ENCODE measurements around the gene MLEC. TPM values are rescaled to one million over a fixed set of nuclear protein-coding genes. Genes with fewer than 3 reads are reported as not detected.

MLEC gene
- total RNA-seq, 1 experiment from 2014 or later = 84.6 TPM

DNA sequence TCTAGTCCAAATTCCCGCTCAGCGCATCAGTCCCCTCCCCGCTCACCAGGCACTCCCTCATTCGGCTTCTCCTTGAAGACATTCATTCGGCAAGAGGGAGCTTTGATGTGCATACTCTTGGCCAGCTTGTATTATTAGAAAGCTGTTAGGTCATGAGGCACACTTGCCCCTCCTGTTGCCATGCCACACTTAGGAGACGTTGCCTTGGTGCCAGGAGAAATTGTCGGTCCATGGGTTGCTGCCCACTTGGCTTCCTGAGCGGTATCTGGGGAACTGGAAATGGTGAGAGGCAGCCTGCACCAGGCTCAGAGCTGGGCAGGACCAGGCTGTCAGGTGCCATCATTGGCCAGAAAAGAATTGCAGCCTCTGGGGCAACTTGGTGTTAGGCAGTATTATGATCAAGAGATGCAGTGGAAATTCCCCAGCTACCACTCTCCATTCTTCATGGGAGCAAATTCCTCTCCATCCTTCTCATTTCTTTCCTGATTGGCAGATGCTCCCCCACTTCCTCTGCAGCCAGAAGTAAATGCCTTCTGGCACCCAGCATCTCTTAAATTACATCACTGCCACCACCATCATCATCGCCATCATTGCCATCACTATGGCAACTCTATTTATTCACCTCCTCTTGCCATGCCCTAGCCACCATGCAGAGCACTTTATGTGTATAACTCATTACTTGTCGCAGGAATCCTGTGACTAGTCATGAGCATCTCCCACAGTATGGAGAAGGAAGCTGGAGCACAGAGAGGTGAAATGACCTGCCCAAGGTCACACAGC lies 34.1 kb upstream of the MLEC start:
- no peak overlapping the region for H3K27ac ChIP-seq
- no peak for DNase-seq (ENCODE audit: low read depth in 1 of 2, low spot score in 2 of 2)

DNA sequence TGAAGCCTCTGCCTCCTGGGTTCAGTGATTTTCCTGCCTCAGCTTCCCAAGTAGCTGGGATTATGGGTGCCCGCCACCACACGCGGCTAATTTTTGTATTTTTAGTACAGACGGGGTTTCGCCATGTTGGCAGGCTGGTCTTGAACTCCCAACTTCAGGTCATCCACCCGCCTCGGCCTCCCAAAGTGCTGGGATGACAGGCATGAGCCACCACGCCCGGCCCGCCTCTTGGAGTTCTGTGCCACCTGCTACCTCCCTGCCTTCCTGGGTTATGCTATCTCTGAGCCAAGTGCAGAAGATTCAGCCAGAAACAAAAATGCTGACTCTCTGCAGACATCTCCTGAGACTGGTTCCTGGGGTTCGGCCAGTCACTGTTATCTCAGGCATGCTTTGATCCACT lies 33.3 kb upstream of the MLEC start:
- H3K4me1 ChIP-seq (replicated peaks) = peaks cover 15% of the 10 kb centered on the region
- H3K27me3 ChIP-seq (replicated peaks) = no peaks in the 10 kb centered on the region; the same call in 1 of the 2 replicates
- H3K4me3 ChIP-seq = no peak overlapping the region
- DNase-seq (ENCODE audit: low read depth in 1 of 2, low spot score in 2 of 2) = no peak
- H3K27ac ChIP-seq = no peak overlapping the region
- H3K9me3 ChIP-seq (replicated peaks) = no peaks in the 10 kb centered on the region
- no peaks in the 10 kb centered on the region for H3K36me3 ChIP-seq

More for the DNA sequence above, 34.1 kb upstream of the MLEC start:
- Histone ChIP-seq H3K36me3 (no peaks in the 10 kb centered on the region), H3K4me3 (no peak overlapping the region), H3K9me3 (replicated peaks) (no peaks in the 10 kb centered on the region), H3K4me1 (replicated peaks) (peaks cover 15% of the 10 kb centered on the region), H3K27me3 (replicated peaks) (no peaks in the 10 kb centered on the region; the same call in 1 of the 2 replicates)

DNA sequence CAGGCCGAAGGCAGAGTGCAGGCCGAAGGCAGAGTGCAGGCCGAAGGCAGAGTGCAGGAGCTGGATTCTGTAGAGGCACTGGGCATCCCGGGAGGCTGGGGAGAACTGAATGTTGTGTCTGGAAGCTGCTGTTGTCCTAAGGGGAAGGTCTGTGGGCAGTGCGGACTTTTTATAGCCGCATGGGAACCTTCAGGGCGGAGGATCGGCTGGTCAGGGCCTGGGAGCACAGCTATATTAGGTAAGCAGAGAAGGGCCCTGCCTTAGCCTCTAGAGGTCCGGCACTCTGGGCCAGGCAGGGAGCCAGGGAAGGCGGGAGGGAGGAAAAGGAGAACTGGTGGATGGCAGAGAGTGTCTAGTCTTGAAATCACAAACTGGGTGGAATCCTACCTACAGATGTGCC lies 32.3 kb upstream of the MLEC start:
- H3K4me1 ChIP-seq (replicated peaks) = peaks cover 5% of the 10 kb centered on the region
- no peaks in the 10 kb centered on the region; the same call in 1 of the 2 replicates for H3K27me3 ChIP-seq (replicated peaks)
- no peak overlapping the region for H3K27ac ChIP-seq
- no peak for DNase-seq (ENCODE audit: low read depth in 1 of 2, low spot score in 2 of 2)
- H3K9me3 ChIP-seq (replicated peaks) = no peaks in the 10 kb centered on the region
- H3K4me3 ChIP-seq = no peak overlapping the region
- no peaks in the 10 kb centered on the region for H3K36me3 ChIP-seq

DNA sequence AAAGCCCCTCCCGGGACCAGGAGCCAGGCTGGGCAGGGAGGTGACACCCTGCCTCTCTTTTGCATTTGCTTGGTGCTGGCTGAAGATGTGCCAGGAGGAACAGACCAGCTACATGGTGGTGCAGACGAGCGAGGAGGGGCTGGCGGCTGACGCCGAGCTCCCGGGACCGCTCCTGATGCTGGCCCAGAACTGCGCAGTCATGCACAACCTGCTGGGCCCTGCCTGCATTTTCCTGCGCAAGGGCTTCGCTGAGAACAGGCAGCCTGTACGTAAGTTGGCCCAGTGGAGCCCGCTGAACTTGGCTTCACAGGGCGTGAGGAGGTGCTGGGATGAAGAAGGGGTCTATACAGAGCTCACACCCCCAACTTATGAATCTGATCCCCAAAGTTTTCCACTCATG lies 30.9 kb upstream of the MLEC start:
- Histone ChIP-seq H3K27ac (no peak overlapping the region), H3K4me1 (replicated peaks) (no peaks in the 10 kb centered on the region), H3K36me3 (no peaks in the 10 kb centered on the region), H3K4me3 (no peak overlapping the region), H3K9me3 (replicated peaks) (no peaks in the 10 kb centered on the region), H3K27me3 (replicated peaks) (no peaks in the 10 kb centered on the region)
- DNase-seq (ENCODE audit: low read depth in 1 of 2, low spot score in 2 of 2) = no peak

DNA sequence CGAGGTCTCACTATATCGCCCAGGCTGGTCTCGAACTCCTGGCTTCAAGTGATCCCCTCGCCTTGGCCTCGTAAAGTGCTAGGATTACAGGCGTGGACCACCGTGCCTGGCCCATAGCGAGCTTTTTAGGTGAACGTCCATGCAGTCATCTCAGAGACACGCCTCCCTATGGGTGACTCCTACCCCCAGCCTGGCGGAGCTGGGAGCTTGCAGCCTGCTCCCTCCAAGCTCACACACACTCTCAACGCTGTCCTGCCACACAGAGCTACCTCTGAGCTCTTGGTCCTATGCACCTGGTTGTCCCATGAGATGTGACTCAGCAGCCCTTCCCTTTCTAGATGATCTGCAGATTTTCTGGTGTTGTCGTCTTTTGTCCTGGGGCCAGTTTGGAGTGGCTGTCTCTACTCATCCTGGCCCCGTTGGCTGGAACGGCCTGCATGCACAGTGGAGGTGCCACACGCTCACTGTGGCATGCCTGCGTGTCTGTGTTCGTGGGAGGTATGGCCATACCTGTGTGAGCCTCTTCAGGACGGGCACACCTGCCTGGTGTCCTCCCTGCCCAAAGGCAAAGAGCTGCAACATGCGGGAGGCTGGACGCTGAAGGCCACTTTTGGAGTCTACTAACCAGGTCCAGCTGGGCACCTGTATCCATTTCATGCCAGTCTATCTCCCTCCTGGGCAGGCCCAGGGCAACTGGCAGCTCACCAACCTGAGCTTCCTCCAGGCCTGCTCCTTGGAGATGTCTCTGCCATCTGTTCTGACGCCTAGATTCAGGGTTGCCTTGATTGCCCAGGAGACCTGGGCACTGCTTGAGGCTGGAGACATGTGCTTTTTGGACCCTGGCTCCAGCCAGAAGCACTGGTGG lies 28.4 kb upstream of the MLEC start:
- H3K36me3 ChIP-seq = no peaks in the 10 kb centered on the region
- no peaks in the 10 kb centered on the region for H3K4me1 ChIP-seq (replicated peaks)
- H3K27ac ChIP-seq = no peak overlapping the region
- no peak for DNase-seq (ENCODE audit: low read depth in 1 of 2, low spot score in 2 of 2)
- no peak overlapping the region for H3K4me3 ChIP-seq
- H3K27me3 ChIP-seq (replicated peaks) = no peaks in the 10 kb centered on the region
- no peaks in the 10 kb centered on the region for H3K9me3 ChIP-seq (replicated peaks)

DNA sequence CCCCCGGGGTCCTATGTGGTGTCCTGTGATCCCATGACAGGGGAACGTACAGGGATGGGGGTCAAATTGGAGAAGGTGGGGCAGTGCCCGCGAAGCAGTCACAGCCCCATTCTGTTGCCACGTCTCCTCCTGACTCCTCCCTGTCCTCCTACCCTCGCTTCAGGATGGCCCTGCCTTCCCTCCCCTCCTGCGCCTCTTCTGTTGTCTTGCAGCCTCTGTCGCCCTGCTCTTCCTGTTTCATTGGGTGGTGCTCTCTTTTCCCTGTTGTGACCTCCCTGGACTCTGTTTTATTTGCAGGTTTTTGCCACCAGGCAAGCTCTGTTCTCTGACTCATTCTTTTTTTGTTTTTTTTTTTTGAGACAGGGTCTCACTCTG lies 27.8 kb upstream of the MLEC start:
- no peaks in the 10 kb centered on the region for H3K36me3 ChIP-seq
- no peaks in the 10 kb centered on the region for H3K9me3 ChIP-seq (replicated peaks)
- DNase-seq (ENCODE audit: low read depth in 1 of 2, low spot score in 2 of 2) = no peak
- H3K27ac ChIP-seq = no peak overlapping the region
- no peaks in the 10 kb centered on the region for H3K27me3 ChIP-seq (replicated peaks)
- no peaks in the 10 kb centered on the region for H3K4me1 ChIP-seq (replicated peaks)
- H3K4me3 ChIP-seq = no peak overlapping the region

DNA sequence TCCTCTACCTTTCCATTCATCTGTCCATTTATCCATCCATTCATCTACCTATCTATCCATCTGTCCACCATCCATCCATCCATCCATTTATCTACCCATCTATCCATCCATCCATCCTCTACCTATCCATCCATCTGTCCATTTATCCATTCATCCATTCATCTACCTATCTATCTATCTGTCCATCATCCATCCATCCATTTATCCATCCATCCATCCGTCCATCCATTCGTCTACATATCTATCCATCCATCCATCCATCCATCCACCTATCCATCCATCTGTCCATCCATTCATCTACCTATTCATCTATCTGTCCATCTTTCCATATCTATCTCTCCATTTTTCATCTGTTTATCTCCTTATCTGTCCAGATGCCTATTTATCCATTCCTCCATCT lies 25.5 kb upstream of the MLEC start:
- Histone ChIP-seq H3K36me3 (no peaks in the 10 kb centered on the region), H3K27me3 (replicated peaks) (no peaks in the 10 kb centered on the region), H3K4me3 (no peak overlapping the region), H3K9me3 (replicated peaks) (no peaks in the 10 kb centered on the region), H3K27ac (no peak overlapping the region), H3K4me1 (replicated peaks) (no peaks in the 10 kb centered on the region)
- no peak for DNase-seq (ENCODE audit: low read depth in 1 of 2, low spot score in 2 of 2)

DNA sequence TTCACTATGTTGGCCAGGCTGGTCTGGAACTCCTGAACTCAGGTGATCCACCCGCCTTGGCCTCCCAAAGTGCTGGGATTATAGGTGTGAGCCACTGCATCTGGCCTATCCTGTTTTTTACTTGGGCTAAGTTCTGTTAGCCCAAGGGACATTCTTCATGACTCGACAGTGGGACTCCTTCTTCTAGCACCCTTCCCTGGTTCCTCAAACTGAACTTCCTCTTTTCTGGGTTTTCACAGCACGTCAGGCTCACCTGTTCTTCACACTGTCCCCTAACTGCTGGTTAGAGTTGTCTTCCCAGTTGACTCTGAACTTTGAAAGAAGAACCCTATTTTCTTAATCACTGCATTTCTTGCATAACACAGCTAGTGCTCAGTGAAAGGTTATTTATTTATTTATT lies 24.1 kb upstream of the MLEC start:
- H3K4me1 ChIP-seq (replicated peaks) = no peaks in the 10 kb centered on the region

DNA sequence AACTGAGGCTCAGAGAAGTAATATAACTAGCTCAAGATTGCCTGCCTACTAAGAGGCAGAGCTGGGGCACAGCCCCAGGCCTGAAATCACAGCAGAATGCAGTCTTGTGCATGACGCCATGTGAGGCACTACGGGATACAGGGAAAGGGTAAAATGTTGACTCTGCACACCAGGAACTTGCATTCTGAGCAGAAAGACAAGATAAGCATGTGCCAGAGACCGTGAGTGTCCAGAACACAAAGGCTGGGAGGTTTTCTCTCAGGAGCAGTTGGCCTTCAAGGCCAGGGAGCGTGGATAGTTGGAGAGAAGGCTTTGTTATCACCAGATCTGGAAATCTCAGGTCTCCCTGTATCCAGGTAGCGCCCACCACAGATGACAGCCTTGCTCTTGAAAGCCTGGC lies 23.2 kb upstream of the MLEC start:
- H3K4me3 ChIP-seq = no peak overlapping the region
- DNase-seq (ENCODE audit: low read depth in 1 of 2, low spot score in 2 of 2) = no peak
- no peaks in the 10 kb centered on the region for H3K36me3 ChIP-seq
- H3K9me3 ChIP-seq (replicated peaks) = no peaks in the 10 kb centered on the region
- no peaks in the 10 kb centered on the region for H3K27me3 ChIP-seq (replicated peaks)
- H3K4me1 ChIP-seq (replicated peaks) = no peaks in the 10 kb centered on the region
- no peak overlapping the region for H3K27ac ChIP-seq

More for the DNA sequence above, 24.1 kb upstream of the MLEC start:
- H3K27ac ChIP-seq = no peak overlapping the region
- no peaks in the 10 kb centered on the region for H3K9me3 ChIP-seq (replicated peaks)
- no peak overlapping the region for H3K4me3 ChIP-seq
- no peaks in the 10 kb centered on the region for H3K36me3 ChIP-seq
- H3K27me3 ChIP-seq (replicated peaks) = no peaks in the 10 kb centered on the region
- DNase-seq (ENCODE audit: low read depth in 1 of 2, low spot score in 2 of 2) = no peak

DNA sequence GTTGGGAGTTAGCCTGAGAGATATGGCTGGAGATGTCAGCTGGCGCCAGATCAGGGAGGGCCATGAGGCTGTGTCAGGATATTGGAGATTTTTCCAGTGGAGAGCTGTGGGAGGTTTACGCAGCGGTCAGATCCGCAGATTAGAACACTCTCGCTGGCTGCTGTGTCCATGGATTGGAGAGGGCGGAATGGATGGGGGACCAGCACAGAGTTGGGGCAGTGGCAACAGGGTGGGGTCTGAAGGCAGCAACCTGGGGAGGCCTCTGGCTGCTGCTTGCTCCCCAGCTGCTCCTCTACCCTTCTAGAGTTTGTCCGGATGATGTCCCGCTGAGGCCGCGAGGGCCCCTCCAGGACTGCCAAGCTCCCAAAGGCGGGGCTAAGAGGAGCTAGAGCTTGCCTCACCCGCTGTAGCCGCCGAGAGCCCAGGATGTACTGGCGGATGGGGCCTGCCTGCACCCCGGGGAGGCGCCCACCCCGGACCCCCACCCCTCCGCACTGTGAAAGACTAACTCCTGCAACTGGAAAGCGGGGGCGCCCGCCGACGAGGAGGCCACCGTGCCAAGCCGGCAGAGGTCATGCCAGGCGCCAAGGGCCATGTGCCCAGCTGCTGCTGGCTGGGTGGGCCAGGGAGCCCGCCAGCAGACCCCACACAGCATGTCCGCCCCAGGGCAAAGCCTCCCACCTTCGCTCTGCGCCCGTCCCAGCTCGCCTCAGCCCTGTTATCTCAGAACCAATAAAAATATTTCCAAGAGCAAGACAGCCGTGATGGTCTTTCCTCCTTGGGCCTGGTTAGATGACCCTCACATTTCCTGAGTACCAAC lies 20.2 kb upstream of the MLEC start:
- DNase-seq (ENCODE audit: low read depth in 1 of 2, low spot score in 2 of 2) = no peak
- H3K4me1 ChIP-seq (replicated peaks) = no peaks in the 10 kb centered on the region
- no peaks in the 10 kb centered on the region for H3K9me3 ChIP-seq (replicated peaks)
- H3K27me3 ChIP-seq (replicated peaks) = no peaks in the 10 kb centered on the region
- H3K36me3 ChIP-seq = no peaks in the 10 kb centered on the region
- H3K4me3 ChIP-seq = no peak overlapping the region
- H3K27ac ChIP-seq = no peak overlapping the region

DNA sequence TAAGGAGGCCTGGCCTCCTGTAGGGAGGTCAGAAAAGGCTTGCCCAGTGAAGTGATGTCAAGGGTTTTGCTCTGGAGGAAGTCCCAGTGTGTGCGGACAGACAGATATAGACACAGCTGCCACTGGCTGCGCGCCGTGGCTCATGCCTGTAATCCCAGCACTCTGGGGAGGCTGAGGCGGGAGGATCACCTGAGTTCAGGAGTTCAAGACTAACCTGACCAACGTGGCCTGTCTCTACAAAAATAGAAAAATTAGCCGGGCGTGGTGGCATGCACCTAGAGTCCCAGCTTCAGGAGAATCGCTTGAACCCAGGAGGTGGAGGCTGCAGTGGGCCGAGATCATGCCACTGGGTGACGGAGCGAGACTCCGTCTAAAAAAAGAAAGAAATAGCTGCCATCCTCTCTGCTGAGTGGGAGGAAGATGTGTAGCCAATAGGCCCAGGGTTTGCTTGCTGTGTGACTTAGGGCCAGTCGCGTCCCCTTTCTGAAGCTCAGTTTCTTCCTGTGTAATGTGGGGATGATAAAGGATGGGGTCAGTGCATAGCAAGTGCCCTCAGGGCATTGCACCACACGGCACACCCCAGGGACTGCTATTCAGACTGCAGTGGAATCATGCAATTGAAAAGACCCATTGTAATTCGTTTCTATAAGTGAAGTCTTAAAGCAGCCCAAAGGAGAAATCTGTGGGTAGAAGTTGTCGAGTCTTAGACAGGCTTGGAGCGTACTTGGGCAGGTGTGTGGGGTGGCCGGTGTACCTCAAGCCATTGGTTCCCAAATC lies 18.7 kb upstream of the MLEC start:
- no peaks in the 10 kb centered on the region for H3K36me3 ChIP-seq
- DNase-seq (ENCODE audit: low read depth in 1 of 2, low spot score in 2 of 2) = no peak
- no peak overlapping the region for H3K27ac ChIP-seq
- H3K9me3 ChIP-seq (replicated peaks) = no peaks in the 10 kb centered on the region
- H3K4me1 ChIP-seq (replicated peaks) = no peaks in the 10 kb centered on the region
- no peak overlapping the region for H3K4me3 ChIP-seq
- no peaks in the 10 kb centered on the region for H3K27me3 ChIP-seq (replicated peaks)

DNA sequence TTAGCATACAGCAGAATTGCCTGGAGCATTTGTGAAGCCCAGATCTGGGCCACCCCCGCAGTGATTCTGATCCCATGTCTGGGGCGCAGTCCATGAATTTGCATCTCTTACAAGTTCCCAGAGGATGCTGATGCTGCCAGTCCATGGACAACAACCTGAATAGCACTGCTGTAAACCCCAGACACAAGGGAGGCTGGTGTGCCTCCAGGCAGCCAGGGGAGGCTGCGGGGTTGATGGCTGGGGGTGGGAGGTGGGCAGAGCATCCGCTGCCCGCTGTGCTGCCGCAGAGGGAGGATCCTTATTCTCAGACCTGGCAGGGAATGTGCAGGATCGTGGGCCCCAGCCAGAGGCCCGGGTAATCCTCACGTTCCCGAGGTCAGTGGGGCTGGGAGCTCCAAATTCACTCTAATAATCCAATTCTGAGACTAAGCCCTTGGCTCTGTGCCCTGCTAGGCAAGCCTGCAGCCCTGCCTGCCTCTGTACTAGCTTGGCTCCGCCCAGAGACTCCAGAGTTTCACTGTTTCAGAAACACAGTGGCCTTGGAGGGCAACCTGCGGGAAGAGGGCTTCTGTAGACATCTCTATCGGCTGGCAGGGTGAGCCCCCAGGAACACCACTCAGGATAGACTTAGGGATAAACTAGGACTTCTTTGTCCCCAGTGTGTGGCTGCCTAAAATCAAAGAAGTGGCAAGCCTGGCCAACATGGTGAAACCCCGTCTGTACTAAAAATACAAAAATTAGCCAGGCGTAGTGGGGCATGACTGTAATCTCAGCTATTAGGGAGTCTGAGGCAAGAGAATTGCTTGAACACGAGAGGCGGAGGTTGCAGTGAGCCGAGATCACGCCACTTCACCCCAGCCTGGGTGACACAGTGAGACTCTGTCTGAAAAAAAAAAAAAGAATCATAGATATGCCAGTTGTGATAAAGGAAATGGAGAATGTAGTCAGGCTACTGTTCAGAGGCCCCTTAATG lies 17.8 kb upstream of the MLEC start:
- H3K4me3 ChIP-seq = no peak overlapping the region
- no peak overlapping the region for H3K27ac ChIP-seq
- H3K27me3 ChIP-seq (replicated peaks) = no peaks in the 10 kb centered on the region
- no peaks in the 10 kb centered on the region for H3K36me3 ChIP-seq
- H3K4me1 ChIP-seq (replicated peaks) = no peaks in the 10 kb centered on the region
- no peak for DNase-seq (ENCODE audit: low read depth in 1 of 2, low spot score in 2 of 2)
- H3K9me3 ChIP-seq (replicated peaks) = no peaks in the 10 kb centered on the region

All from SJSA1 (cell line).